ENCODE data around the gene DLG2. TPM values are rescaled to one million over a fixed set of nuclear protein-coding genes. Genes with fewer than 3 reads are reported as not detected.

DLG2 gene
- total and polyA plus RNA-seq, 2 of the 8 experiments (the other 6 are each of a cell fraction or from before 2014, with no cell fraction given), result 1.7 to 14.3 TPM

DNA sequence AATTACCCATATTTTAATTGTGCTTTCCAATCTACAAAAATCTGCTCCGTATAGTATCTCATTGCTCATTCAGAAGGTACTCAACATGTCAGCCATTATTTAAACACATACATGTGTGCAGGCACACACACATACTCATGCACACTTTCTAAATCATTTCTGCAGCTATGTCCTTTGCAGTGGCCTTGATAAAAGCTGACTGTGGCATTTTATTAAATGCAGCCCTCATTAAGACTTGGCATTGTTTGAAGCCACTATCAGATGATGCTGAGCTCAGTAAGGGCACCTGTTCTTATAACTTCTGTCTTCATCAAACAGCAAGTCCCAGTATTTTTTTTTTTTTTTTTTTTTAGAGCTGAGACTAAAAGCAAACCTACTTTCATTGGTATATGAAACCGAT lies 1269.1 kb downstream of the DLG2 start (continued):
- TF ChIP-seq, protein P1, sequence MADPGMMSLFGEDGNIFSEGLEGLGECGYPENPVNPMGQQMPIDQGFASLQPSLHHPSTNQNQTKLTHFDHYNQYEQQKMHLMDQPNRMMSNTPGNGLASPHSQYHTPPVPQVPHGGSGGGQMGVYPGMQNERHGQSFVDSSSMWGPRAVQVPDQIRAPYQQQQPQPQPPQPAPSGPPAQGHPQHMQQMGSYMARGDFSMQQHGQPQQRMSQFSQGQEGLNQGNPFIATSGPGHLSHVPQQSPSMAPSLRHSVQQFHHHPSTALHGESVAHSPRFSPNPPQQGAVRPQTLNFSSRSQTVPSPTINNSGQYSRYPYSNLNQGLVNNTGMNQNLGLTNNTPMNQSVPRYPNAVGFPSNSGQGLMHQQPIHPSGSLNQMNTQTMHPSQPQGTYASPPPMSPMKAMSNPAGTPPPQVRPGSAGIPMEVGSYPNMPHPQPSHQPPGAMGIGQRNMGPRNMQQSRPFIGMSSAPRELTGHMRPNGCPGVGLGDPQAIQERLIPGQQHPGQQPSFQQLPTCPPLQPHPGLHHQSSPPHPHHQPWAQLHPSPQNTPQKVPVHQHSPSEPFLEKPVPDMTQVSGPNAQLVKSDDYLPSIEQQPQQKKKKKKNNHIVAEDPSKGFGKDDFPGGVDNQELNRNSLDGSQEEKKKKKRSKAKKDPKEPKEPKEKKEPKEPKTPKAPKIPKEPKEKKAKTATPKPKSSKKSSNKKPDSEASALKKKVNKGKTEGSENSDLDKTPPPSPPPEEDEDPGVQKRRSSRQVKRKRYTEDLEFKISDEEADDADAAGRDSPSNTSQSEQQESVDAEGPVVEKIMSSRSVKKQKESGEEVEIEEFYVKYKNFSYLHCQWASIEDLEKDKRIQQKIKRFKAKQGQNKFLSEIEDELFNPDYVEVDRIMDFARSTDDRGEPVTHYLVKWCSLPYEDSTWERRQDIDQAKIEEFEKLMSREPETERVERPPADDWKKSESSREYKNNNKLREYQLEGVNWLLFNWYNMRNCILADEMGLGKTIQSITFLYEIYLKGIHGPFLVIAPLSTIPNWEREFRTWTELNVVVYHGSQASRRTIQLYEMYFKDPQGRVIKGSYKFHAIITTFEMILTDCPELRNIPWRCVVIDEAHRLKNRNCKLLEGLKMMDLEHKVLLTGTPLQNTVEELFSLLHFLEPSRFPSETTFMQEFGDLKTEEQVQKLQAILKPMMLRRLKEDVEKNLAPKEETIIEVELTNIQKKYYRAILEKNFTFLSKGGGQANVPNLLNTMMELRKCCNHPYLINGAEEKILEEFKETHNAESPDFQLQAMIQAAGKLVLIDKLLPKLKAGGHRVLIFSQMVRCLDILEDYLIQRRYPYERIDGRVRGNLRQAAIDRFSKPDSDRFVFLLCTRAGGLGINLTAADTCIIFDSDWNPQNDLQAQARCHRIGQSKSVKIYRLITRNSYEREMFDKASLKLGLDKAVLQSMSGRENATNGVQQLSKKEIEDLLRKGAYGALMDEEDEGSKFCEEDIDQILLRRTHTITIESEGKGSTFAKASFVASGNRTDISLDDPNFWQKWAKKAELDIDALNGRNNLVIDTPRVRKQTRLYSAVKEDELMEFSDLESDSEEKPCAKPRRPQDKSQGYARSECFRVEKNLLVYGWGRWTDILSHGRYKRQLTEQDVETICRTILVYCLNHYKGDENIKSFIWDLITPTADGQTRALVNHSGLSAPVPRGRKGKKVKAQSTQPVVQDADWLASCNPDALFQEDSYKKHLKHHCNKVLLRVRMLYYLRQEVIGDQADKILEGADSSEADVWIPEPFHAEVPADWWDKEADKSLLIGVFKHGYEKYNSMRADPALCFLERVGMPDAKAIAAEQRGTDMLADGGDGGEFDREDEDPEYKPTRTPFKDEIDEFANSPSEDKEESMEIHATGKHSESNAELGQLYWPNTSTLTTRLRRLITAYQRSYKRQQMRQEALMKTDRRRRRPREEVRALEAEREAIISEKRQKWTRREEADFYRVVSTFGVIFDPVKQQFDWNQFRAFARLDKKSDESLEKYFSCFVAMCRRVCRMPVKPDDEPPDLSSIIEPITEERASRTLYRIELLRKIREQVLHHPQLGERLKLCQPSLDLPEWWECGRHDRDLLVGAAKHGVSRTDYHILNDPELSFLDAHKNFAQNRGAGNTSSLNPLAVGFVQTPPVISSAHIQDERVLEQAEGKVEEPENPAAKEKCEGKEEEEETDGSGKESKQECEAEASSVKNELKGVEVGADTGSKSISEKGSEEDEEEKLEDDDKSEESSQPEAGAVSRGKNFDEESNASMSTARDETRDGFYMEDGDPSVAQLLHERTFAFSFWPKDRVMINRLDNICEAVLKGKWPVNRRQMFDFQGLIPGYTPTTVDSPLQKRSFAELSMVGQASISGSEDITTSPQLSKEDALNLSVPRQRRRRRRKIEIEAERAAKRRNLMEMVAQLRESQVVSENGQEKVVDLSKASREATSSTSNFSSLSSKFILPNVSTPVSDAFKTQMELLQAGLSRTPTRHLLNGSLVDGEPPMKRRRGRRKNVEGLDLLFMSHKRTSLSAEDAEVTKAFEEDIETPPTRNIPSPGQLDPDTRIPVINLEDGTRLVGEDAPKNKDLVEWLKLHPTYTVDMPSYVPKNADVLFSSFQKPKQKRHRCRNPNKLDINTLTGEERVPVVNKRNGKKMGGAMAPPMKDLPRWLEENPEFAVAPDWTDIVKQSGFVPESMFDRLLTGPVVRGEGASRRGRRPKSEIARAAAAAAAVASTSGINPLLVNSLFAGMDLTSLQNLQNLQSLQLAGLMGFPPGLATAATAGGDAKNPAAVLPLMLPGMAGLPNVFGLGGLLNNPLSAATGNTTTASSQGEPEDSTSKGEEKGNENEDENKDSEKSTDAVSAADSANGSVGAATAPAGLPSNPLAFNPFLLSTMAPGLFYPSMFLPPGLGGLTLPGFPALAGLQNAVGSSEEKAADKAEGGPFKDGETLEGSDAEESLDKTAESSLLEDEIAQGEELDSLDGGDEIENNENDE (IDR thresholded peaks at IDR 0.05; ENCODE audit: insufficient replicate concordance, low read length), result no peak
- TF ChIP-seq EZH2 (IDR thresholded peaks at IDR 0.05; ENCODE audit: low read depth, low read length, severe bottlenecking), result no peak
- no peak for TF ChIP-seq SP2 (IDR thresholded peaks at IDR 0.05; ENCODE audit: low read length)
- TF ChIP-seq, protein P2, sequence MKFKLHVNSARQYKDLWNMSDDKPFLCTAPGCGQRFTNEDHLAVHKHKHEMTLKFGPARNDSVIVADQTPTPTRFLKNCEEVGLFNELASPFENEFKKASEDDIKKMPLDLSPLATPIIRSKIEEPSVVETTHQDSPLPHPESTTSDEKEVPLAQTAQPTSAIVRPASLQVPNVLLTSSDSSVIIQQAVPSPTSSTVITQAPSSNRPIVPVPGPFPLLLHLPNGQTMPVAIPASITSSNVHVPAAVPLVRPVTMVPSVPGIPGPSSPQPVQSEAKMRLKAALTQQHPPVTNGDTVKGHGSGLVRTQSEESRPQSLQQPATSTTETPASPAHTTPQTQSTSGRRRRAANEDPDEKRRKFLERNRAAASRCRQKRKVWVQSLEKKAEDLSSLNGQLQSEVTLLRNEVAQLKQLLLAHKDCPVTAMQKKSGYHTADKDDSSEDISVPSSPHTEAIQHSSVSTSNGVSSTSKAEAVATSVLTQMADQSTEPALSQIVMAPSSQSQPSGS (IDR thresholded peaks at IDR 0.05; ENCODE audit: low read length), result no peak
- no peak for TF ChIP-seq CREB1 (IDR thresholded peaks at IDR 0.05)
- no peak for TF ChIP-seq BCL11A (IDR thresholded peaks at IDR 0.05; ENCODE audit: low read depth in 2 of 2, low read length in 2 of 2)
- no peak for TF ChIP-seq SP4 (IDR thresholded peaks at IDR 0.05; ENCODE audit: low read length)
- TF ChIP-seq GABPA (IDR thresholded peaks at IDR 0.05; ENCODE audit: borderline replicate concordance, insufficient read depth, low read length), result no peak
- TF ChIP-seq SUZ12 (IDR thresholded peaks at IDR 0.05; ENCODE audit: low read length), result no peak
- TF ChIP-seq BACH1 (IDR thresholded peaks at IDR 0.05; ENCODE audit: low read length), result no peak
- TF ChIP-seq NRF1 (IDR thresholded peaks at IDR 0.05; ENCODE audit: low read depth, low read length), result no peak
